ENCODE data around the gene TM7SF3.
"Not testable (repeated sequence)": the region's sequence is repeated elsewhere in the genome, so short reads cannot be mapped to it uniquely, and the experiment has no call there.

GRCh38 chr12:27040637-27041036 is 26.5 kb upstream of the TM7SF3 start:
- TF ChIP-seq, protein P1, sequence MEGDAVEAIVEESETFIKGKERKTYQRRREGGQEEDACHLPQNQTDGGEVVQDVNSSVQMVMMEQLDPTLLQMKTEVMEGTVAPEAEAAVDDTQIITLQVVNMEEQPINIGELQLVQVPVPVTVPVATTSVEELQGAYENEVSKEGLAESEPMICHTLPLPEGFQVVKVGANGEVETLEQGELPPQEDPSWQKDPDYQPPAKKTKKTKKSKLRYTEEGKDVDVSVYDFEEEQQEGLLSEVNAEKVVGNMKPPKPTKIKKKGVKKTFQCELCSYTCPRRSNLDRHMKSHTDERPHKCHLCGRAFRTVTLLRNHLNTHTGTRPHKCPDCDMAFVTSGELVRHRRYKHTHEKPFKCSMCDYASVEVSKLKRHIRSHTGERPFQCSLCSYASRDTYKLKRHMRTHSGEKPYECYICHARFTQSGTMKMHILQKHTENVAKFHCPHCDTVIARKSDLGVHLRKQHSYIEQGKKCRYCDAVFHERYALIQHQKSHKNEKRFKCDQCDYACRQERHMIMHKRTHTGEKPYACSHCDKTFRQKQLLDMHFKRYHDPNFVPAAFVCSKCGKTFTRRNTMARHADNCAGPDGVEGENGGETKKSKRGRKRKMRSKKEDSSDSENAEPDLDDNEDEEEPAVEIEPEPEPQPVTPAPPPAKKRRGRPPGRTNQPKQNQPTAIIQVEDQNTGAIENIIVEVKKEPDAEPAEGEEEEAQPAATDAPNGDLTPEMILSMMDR (IDR thresholded peaks at IDR 0.05), result not testable (repeated sequence)
- not testable (repeated sequence) for TF ChIP-seq EZH2, EZH2phosphoT487 (IDR thresholded peaks at IDR 0.05)
